ENCODE data around the gene TMEFF2.

The TMEFF2 gene

GRCh38 chr2:192030289-192030688 is 164.4 kb downstream of the TMEFF2 start:
- Histone ChIP-seq H3K27ac (ENCODE audit: low read depth, low read length) (no peak overlapping the region), H3K79me2 (ENCODE audit: control insufficient read depth, insufficient read depth, low read length) (no peaks in the 10 kb centered on the region), H3K36me3 (ENCODE audit: control insufficient read depth, insufficient read depth, low read length) (no peaks in the 10 kb centered on the region), H2AK5ac (ENCODE audit: low read length) (no peak overlapping the region), H4K8ac (ENCODE audit: low read depth, low read length) (no peak overlapping the region), H3K4me2 (ENCODE audit: low read length) (no peak overlapping the region), H3K27me3 (ENCODE audit: insufficient read depth, low read length, poor library complexity) (no peaks in the 10 kb centered on the region), H3K56ac (ENCODE audit: low read length) (no peak overlapping the region), H2BK5ac (ENCODE audit: low read length) (no peak overlapping the region), H3K23ac (ENCODE audit: low read length) (no peak overlapping the region), H3K4ac (ENCODE audit: low read depth, low read length) (no peak overlapping the region), H2BK120ac (ENCODE audit: low read depth, low read length) (no peak overlapping the region), H4K5ac (ENCODE audit: low read length) (no peak overlapping the region), H2BK15ac (replicated peaks; ENCODE audit: low read depth) (no peak overlapping the region), H3K18ac (ENCODE audit: low read length) (no peak overlapping the region), H3K9ac (ENCODE audit: low read length) (no peak overlapping the region), H3K4me3 (ENCODE audit: low read length) (no peak overlapping the region), H3K79me1 (ENCODE audit: low read length) (no peaks in the 10 kb centered on the region), H3K4me1 (ENCODE audit: control insufficient read depth, low read depth, low read length) (no peaks in the 10 kb centered on the region)
- WGBS (ENCODE audit: extremely low coverage, insufficient coverage, low lambda C conversion rate): no CpG with 5 or more reads among the region's 1 CpG
- no peak for DNase-seq

DNA sequence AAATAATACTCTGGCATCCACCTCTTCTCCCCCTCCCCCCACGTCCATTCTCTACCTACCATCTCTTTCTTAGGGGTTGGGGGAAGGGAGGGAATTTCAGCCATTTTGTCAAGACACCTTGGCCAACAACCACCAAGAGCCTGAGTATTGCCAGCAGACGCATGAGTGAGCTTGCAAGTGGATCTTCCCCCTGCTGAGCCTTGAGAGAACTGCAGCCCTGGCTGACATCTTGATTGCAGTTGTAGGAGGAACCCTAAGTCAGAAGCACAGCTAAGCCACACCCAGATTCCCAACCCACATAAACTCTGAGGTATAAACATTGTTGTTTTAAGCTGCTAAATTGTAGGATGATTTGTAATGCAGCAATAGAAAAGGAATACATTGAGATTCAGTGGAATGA is 165.6 kb downstream of the TMEFF2 start:
- Histone ChIP-seq H3K56ac (ENCODE audit: low read length) (no peak overlapping the region), H3K4me1 (ENCODE audit: control insufficient read depth, low read depth, low read length) (no peaks in the 10 kb centered on the region), H3K9ac (ENCODE audit: low read length) (no peak overlapping the region), H2AK5ac (ENCODE audit: low read length) (no peak overlapping the region), H2BK120ac (ENCODE audit: low read depth, low read length) (no peak overlapping the region), H2BK5ac (ENCODE audit: low read length) (no peak overlapping the region), H3K27me3 (ENCODE audit: insufficient read depth, low read length, poor library complexity) (no peaks in the 10 kb centered on the region), H4K8ac (ENCODE audit: low read depth, low read length) (no peak overlapping the region), H3K23ac (ENCODE audit: low read length) (no peak overlapping the region), H2BK15ac (replicated peaks; ENCODE audit: low read depth) (no peak overlapping the region), H3K18ac (ENCODE audit: low read length) (no peak overlapping the region), H3K36me3 (ENCODE audit: control insufficient read depth, insufficient read depth, low read length) (no peaks in the 10 kb centered on the region), H3K4ac (ENCODE audit: low read depth, low read length) (no peak overlapping the region), H3K79me2 (ENCODE audit: control insufficient read depth, insufficient read depth, low read length) (no peaks in the 10 kb centered on the region), H3K27ac (ENCODE audit: low read depth, low read length) (no peak overlapping the region), H3K4me2 (ENCODE audit: low read length) (no peak overlapping the region), H3K4me3 (ENCODE audit: low read length) (no peak overlapping the region), H3K79me1 (ENCODE audit: low read length) (no peaks in the 10 kb centered on the region), H4K5ac (ENCODE audit: low read length) (no peak overlapping the region)
- DNase-seq: peak; percentile 89
- WGBS (ENCODE audit: extremely low coverage, insufficient coverage, low lambda C conversion rate): no CpG with 5 or more reads among the region's 2 CpGs

- H3K79me1 ChIP-seq (ENCODE audit: low read length): no peaks in the 10 kb centered on the region
- H2BK120ac ChIP-seq (ENCODE audit: low read depth, low read length): no peak overlapping the region
- no peaks in the 10 kb centered on the region for H3K27me3 ChIP-seq (ENCODE audit: insufficient read depth, low read length, poor library complexity)
- no peak for DNase-seq
- H4K8ac ChIP-seq (ENCODE audit: low read depth, low read length): no peak overlapping the region
- H3K4me1 ChIP-seq (ENCODE audit: control insufficient read depth, low read depth, low read length): no peaks in the 10 kb centered on the region
- H3K36me3 ChIP-seq (ENCODE audit: control insufficient read depth, insufficient read depth, low read length): no peaks in the 10 kb centered on the region
- no peak overlapping the region for H3K56ac ChIP-seq (ENCODE audit: low read length)
- no peak overlapping the region for H3K9ac ChIP-seq (ENCODE audit: low read length)
- no CpG with 5 or more reads among the region's 1 CpG for WGBS (ENCODE audit: extremely low coverage, insufficient coverage, low lambda C conversion rate)
- H3K79me2 ChIP-seq (ENCODE audit: control insufficient read depth, insufficient read depth, low read length): no peaks in the 10 kb centered on the region
- no peak overlapping the region for H3K18ac ChIP-seq (ENCODE audit: low read length)
- H3K4ac ChIP-seq (ENCODE audit: low read depth, low read length): no peak overlapping the region
- H3K27ac ChIP-seq (ENCODE audit: low read depth, low read length): no peak overlapping the region
- no peak overlapping the region for H3K4me3 ChIP-seq (ENCODE audit: low read length)
- no peak overlapping the region for H2BK15ac ChIP-seq (replicated peaks; ENCODE audit: low read depth)
- no peak overlapping the region for H2BK5ac ChIP-seq (ENCODE audit: low read length)
- H3K23ac ChIP-seq (ENCODE audit: low read length): no peak overlapping the region
- no peak overlapping the region for H4K5ac ChIP-seq (ENCODE audit: low read length)
- no peak overlapping the region for H3K4me2 ChIP-seq (ENCODE audit: low read length)
- no peak overlapping the region for H2AK5ac ChIP-seq (ENCODE audit: low read length)
These were observed 168.0 kb downstream of the TMEFF2 start for GRCh38 chr2:192026825-192027120.

GRCh38 chr2:192026059-192026824 is 168.5 kb downstream of the TMEFF2 start:
- no peaks in the 10 kb centered on the region for H3K4me1 ChIP-seq (ENCODE audit: control insufficient read depth, low read depth, low read length)
- H3K23ac ChIP-seq (ENCODE audit: low read length): no peak overlapping the region
- no peak overlapping the region for H3K56ac ChIP-seq (ENCODE audit: low read length)
- no peak overlapping the region for H2BK120ac ChIP-seq (ENCODE audit: low read depth, low read length)
- H3K4me3 ChIP-seq (ENCODE audit: low read length): no peak overlapping the region
- no peak overlapping the region for H3K4ac ChIP-seq (ENCODE audit: low read depth, low read length)
- H2BK15ac ChIP-seq (replicated peaks; ENCODE audit: low read depth): no peak overlapping the region
- H3K18ac ChIP-seq (ENCODE audit: low read length): no peak overlapping the region
- no peak for DNase-seq
- no peak overlapping the region for H2AK5ac ChIP-seq (ENCODE audit: low read length)
- H2BK5ac ChIP-seq (ENCODE audit: low read length): no peak overlapping the region
- H3K9ac ChIP-seq (ENCODE audit: low read length): no peak overlapping the region
- WGBS (ENCODE audit: extremely low coverage, insufficient coverage, low lambda C conversion rate): no CpG with 5 or more reads among the region's 7 CpGs
- H4K8ac ChIP-seq (ENCODE audit: low read depth, low read length): no peak overlapping the region
- H3K79me1 ChIP-seq (ENCODE audit: low read length): no peaks in the 10 kb centered on the region
- no peaks in the 10 kb centered on the region for H3K36me3 ChIP-seq (ENCODE audit: control insufficient read depth, insufficient read depth, low read length)
- H3K27ac ChIP-seq (ENCODE audit: low read depth, low read length): no peak overlapping the region
- no peak overlapping the region for H4K5ac ChIP-seq (ENCODE audit: low read length)
- no peaks in the 10 kb centered on the region for H3K27me3 ChIP-seq (ENCODE audit: insufficient read depth, low read length, poor library complexity)
- no peaks in the 10 kb centered on the region for H3K79me2 ChIP-seq (ENCODE audit: control insufficient read depth, insufficient read depth, low read length)
- H3K4me2 ChIP-seq (ENCODE audit: low read length): no peak overlapping the region

DNA sequence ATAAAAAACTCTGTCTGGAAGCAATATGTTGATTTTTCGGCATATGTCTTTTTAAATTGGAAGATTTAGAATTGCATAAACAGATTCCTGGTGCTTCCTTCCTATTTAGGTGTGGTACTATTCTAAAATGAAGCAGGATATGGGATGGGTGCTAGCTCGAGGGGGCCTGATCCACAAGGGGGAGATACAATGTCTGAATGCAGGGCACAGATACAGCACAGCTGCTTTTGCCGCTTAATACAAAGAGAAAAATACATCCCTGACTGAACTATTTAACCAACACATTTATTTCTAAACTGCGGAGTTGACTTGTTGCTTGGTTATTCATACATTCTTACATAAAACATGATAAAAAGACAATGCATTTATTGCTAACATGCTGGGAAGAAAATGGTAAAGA is 169.1 kb downstream of the TMEFF2 start:
- Histone ChIP-seq H3K4ac (ENCODE audit: low read depth, low read length) (no peak overlapping the region), H3K9ac (ENCODE audit: low read length) (no peak overlapping the region), H4K5ac (ENCODE audit: low read length) (no peak overlapping the region), H2BK5ac (ENCODE audit: low read length) (no peak overlapping the region), H3K4me3 (ENCODE audit: low read length) (no peak overlapping the region), H3K27ac (ENCODE audit: low read depth, low read length) (no peak overlapping the region), H3K79me2 (ENCODE audit: control insufficient read depth, insufficient read depth, low read length) (no peaks in the 10 kb centered on the region), H3K27me3 (ENCODE audit: insufficient read depth, low read length, poor library complexity) (no peaks in the 10 kb centered on the region), H3K79me1 (ENCODE audit: low read length) (no peaks in the 10 kb centered on the region), H2BK15ac (replicated peaks; ENCODE audit: low read depth) (no peak overlapping the region), H3K18ac (ENCODE audit: low read length) (no peak overlapping the region), H2BK120ac (ENCODE audit: low read depth, low read length) (no peak overlapping the region), H4K8ac (ENCODE audit: low read depth, low read length) (no peak overlapping the region), H2AK5ac (ENCODE audit: low read length) (no peak overlapping the region), H3K56ac (ENCODE audit: low read length) (no peak overlapping the region), H3K36me3 (ENCODE audit: control insufficient read depth, insufficient read depth, low read length) (no peaks in the 10 kb centered on the region), H3K4me1 (ENCODE audit: control insufficient read depth, low read depth, low read length) (no peaks in the 10 kb centered on the region), H3K4me2 (ENCODE audit: low read length) (no peak overlapping the region), H3K23ac (ENCODE audit: low read length) (no peak overlapping the region)
- no peak for DNase-seq
- WGBS (ENCODE audit: extremely low coverage, insufficient coverage, low lambda C conversion rate): no CpG with 5 or more reads among the region's 4 CpGs

- Histone ChIP-seq H3K23ac (ENCODE audit: low read length) (no peak overlapping the region), H3K27ac (ENCODE audit: low read depth, low read length) (no peak overlapping the region), H3K4me1 (ENCODE audit: control insufficient read depth, low read depth, low read length) (no peaks in the 10 kb centered on the region), H3K4me2 (ENCODE audit: low read length) (no peak overlapping the region), H2AK5ac (ENCODE audit: low read length) (no peak overlapping the region), H3K9ac (ENCODE audit: low read length) (no peak overlapping the region), H3K79me2 (ENCODE audit: control insufficient read depth, insufficient read depth, low read length) (no peaks in the 10 kb centered on the region), H2BK15ac (replicated peaks; ENCODE audit: low read depth) (no peak overlapping the region), H4K8ac (ENCODE audit: low read depth, low read length) (no peak overlapping the region), H3K4ac (ENCODE audit: low read depth, low read length) (no peak overlapping the region), H3K56ac (ENCODE audit: low read length) (no peak overlapping the region), H3K27me3 (ENCODE audit: insufficient read depth, low read length, poor library complexity) (no peaks in the 10 kb centered on the region), H3K18ac (ENCODE audit: low read length) (no peak overlapping the region), H3K4me3 (ENCODE audit: low read length) (no peak overlapping the region), H2BK5ac (ENCODE audit: low read length) (no peak overlapping the region), H2BK120ac (ENCODE audit: low read depth, low read length) (no peak overlapping the region), H3K36me3 (ENCODE audit: control insufficient read depth, insufficient read depth, low read length) (no peaks in the 10 kb centered on the region), H4K5ac (ENCODE audit: low read length) (no peak overlapping the region), H3K79me1 (ENCODE audit: low read length) (no peaks in the 10 kb centered on the region)
- WGBS (ENCODE audit: extremely low coverage, insufficient coverage, low lambda C conversion rate): no CpG with 5 or more reads among the region's 3 CpGs
- DNase-seq: no peak
These were observed 171.7 kb downstream of the TMEFF2 start for GRCh38 chr2:192023006-192023405.

Data from mesendoderm (in vitro differentiated cells).